ENCODE results near the gene GNG12.
A peak's percentile ranks its signal among the peaks of the same experiment; 100 is the strongest.

Gene GNG12

DNA sequence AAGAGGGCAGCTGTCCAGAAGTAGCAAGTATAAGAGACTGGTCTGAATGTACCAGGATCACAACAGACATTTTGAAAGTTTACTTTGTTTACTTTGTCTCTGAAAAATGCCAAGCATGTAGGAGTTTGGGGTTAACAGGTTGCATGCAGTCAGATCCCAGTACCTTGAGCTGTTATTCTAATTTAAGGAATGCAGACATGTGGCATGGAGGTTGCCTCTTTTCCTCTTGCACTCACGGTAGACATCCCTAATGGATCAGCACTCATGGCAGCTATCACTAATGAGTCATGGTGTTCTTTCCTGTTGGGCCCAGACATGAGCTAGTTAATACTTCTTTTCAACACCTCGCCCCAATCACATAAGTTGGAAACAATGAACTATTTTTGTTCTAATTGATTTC is 81.0 kb downstream of the GNG12 start:
- Histone ChIP-seq H3K27ac (no peak overlapping the region), H3K4me1 (peaks cover 29 to 39% (median 36%) of the 10 kb centered on the region in 10 experiments)

DNA sequence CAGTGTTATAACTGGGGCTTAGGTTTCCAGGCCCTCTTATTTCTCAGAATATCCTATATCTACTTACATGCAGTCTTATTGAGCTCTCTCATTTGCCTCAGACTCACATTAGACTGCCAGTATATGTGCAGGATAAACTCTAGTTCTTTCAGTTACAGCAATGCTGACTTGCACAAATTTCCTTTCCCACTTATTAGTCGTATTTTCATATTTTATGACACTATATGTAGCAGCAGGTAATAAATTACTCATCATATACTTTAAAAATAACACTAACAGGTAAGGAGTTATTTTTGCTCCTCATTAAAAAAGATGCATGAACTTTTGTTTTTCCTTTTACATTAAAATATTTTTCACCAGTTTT is 82.6 kb downstream of the GNG12 start:
- peak overlapping the region in 10 of 11 experiments; percentile 32 to 66 (median 54); a peak in 11 of 22 replicates for H3K4me2 ChIP-seq
- no peak overlapping the region for H3K4me3 ChIP-seq
- no peak overlapping the region for H3K9ac ChIP-seq
- no peaks in the 10 kb centered on the region for H3K9me3 ChIP-seq (replicated peaks in 1 of 11)
- peaks cover 30 to 46% (median 38%) of the 10 kb centered on the region in 10 experiments for H3K4me1 ChIP-seq
- H3K27ac ChIP-seq, result no peak overlapping the region
- no peaks in the 10 kb centered on the region for H3K36me3 ChIP-seq
- no peaks in the 10 kb centered on the region for H3K27me3 ChIP-seq
- H4K20me1 ChIP-seq, result no peaks in the 10 kb centered on the region; a peak in 1 of 22 replicates
- TF ChIP-seq Cebpa-rat (IDR thresholded peaks at IDR 0.05), result no peak

More for the DNA sequence above, 81.0 kb downstream of the GNG12 start:
- no peaks in the 10 kb centered on the region; a peak in 1 of 22 replicates for H4K20me1 ChIP-seq
- no peak overlapping the region for H3K4me2 ChIP-seq
- TF ChIP-seq Cebpa-rat (IDR thresholded peaks at IDR 0.05), result no peak
- no peak overlapping the region for H3K9ac ChIP-seq
- H3K4me3 ChIP-seq, result no peak overlapping the region
- no peaks in the 10 kb centered on the region for H3K36me3 ChIP-seq
- no peaks in the 10 kb centered on the region for H3K9me3 ChIP-seq (replicated peaks in 1 of 11)
- no peaks in the 10 kb centered on the region for H3K27me3 ChIP-seq

DNA sequence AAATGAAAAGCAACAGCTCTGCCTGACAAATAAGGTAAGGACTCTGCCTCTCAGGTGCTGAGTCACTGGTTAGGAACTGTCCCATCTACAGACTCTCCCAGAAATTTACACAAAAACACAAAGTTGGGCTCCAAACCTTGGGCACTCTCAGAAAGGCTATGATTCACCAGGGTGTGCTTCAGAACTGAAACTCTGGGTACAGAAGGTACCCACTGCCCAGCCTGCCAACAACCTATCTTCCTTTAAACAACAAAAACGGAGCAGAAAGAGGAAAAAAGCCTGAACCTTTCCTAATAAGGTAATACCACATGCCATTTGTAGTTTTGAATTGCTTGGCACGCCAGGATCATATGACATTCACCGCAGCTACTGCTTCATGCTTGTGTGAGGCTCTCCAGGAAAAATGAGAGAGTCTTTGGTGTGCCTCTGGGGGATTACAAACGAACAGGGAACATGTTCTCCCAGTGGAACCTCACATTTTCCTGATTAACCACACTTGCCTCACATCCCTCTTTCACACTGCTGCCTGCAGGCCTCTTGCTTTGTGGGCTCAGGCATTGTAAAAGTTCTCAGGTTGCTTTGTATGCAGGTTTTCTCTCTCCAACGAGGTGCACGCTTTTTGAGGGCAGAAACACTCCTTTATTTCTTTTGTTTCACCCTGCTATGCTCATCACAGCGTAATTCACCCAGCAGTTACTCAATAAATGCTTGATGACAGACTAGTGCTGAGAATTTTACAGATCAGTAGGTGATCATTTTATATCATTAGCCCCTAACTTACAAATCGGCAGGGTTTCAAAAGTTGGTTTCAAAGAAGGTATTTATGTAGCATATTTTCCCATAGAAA is 83.2 kb downstream of the GNG12 start:
- Histone ChIP-seq H3K36me3 (no peaks in the 10 kb centered on the region), H3K27ac (no peak overlapping the region), H3K9me3 (replicated peaks in 1 of 11) (no peaks in the 10 kb centered on the region), H3K9ac (no peak overlapping the region), H3K27me3 (no peaks in the 10 kb centered on the region), H3K4me3 (no peak overlapping the region), H3K4me2 (peak overlapping the region; percentile 32 to 66 (median 53)), H4K20me1 (no peaks in the 10 kb centered on the region; a peak in 1 of 22 replicates), H3K4me1 (peaks cover 30 to 44% (median 38%) of the 10 kb centered on the region in 10 experiments)
- no peak for TF ChIP-seq Cebpa-rat (IDR thresholded peaks at IDR 0.05)

DNA sequence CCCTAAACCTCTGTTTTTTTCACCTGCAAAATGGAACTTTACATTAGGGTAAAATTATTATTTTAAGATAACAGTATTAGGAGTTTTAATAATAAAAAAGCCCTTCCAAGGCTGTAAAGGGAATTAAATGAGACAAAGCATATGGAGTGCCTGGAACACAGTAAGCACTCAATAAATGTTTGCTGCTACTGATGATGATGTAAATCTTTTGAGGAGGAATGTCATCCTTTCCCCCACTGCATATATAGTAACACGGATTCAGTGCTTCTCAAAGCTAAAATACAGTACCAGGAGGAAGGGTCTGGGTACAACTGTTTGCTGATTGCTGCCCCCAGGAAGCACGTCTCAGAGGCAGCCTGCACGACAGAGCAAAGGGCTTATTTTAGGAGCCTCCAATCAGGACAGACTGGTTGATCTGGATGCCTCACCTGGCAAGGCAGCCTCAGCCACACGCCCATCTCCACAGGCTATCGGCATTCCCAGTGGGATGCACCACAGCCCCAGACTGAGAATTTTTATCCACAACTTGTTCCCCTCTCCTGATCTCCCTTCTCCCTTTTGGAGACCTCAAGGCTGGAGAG is 83.9 kb downstream of the GNG12 start:
- H3K4me3 ChIP-seq, result no peak overlapping the region
- peaks cover 23 to 36% (median 33%) of the 10 kb centered on the region in 10 experiments for H3K4me1 ChIP-seq
- no peak overlapping the region for H3K9ac ChIP-seq
- H4K20me1 ChIP-seq, result no peaks in the 10 kb centered on the region; a peak in 1 of 22 replicates
- H3K27ac ChIP-seq, result no peak overlapping the region
- H3K9me3 ChIP-seq (replicated peaks in 1 of 11), result no peaks in the 10 kb centered on the region
- no peaks in the 10 kb centered on the region for H3K36me3 ChIP-seq
- peak overlapping the region; percentile 32 to 66 (median 53) for H3K4me2 ChIP-seq
- no peaks in the 10 kb centered on the region for H3K27me3 ChIP-seq
- no peak for TF ChIP-seq Cebpa-rat (IDR thresholded peaks at IDR 0.05)

DNA sequence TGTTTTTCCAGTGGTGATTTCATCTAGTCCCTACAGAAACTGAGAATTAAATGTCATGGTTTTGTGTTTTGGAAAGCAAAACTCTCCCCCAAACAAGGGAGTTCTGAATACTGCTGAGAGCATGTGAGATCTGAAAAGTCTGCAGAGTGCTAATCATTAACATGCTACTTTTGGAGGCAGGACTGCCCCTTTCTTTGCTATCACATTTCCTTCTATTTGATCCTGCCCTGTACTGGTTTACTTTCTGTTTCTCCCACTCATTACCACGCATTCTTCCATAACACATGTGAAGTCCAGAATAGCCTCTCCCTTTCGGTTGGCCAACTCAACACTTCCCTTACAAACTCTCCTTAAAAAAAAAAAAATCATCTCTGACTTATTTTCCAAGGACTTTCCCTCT is 84.6 kb downstream of the GNG12 start:
- no peak for TF ChIP-seq Cebpa-rat (IDR thresholded peaks at IDR 0.05)
- Histone ChIP-seq H3K9me3 (replicated peaks in 1 of 11) (no peaks in the 10 kb centered on the region), H3K27me3 (no peaks in the 10 kb centered on the region), H3K4me3 (no peak overlapping the region), H4K20me1 (no peaks in the 10 kb centered on the region; a peak in 1 of 22 replicates), H3K9ac (no peak overlapping the region), H3K4me2 (peak overlapping the region; percentile 10 to 56 (median 38); a peak in 19 of 22 replicates), H3K27ac (no peak overlapping the region), H3K4me1 (peaks cover 21 to 34% (median 29%) of the 10 kb centered on the region in 10 experiments), H3K36me3 (no peaks in the 10 kb centered on the region)

DNA sequence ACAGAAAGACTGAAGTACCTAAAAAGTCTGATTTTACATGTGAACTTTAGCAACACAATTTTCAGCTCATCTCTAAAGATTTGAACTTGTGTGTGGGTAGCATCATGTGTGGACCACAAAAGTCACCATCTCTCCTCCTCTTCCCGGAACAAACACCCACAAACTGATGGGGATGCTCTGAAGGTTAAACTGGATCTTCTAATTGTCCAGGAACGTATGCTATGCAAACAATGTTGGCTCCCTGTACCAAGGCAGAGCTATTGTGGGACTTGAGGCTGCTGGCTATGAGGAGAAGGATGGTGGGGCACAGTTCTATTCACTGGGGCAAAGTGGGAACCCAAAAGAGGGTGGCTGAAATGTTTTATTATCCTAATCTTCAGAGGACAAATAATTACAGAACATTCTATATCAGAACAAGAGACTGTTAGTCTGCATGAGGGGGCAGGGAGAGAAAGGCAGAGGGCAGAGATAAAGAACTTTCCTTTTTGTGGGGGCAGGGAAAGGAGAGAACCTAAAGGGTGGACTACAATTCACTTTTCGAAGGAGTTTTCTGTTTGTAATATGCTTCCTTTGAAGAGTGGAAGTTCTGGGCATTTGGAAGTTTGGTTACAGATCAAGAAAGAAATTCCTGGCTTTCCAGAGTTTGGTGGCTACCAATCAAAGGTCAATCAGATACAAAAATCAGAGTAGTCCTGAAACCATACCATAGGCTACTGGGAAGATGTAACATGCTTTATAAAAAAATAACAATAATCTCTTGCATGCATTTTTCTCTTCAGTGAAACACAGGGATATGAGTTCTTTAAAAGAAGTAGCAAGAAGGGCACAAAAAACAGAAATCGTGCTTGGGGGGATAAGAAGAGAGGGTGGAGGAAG is 85.4 kb downstream of the GNG12 start:
- Histone ChIP-seq H4K20me1 (no peaks in the 10 kb centered on the region; a peak in 1 of 22 replicates), H3K4me3 (no peak overlapping the region), H3K36me3 (no peaks in the 10 kb centered on the region), H3K9ac (no peak overlapping the region), H3K4me2 (peak overlapping the region; percentile 10 to 56 (median 38); a peak in 15 of 22 replicates), H3K27me3 (no peaks in the 10 kb centered on the region), H3K9me3 (replicated peaks in 1 of 11) (no peaks in the 10 kb centered on the region), H3K27ac (no peak overlapping the region), H3K4me1 (peaks cover 21 to 34% (median 29%) of the 10 kb centered on the region in 10 experiments)
- no peak for TF ChIP-seq Cebpa-rat (IDR thresholded peaks at IDR 0.05)

DNA sequence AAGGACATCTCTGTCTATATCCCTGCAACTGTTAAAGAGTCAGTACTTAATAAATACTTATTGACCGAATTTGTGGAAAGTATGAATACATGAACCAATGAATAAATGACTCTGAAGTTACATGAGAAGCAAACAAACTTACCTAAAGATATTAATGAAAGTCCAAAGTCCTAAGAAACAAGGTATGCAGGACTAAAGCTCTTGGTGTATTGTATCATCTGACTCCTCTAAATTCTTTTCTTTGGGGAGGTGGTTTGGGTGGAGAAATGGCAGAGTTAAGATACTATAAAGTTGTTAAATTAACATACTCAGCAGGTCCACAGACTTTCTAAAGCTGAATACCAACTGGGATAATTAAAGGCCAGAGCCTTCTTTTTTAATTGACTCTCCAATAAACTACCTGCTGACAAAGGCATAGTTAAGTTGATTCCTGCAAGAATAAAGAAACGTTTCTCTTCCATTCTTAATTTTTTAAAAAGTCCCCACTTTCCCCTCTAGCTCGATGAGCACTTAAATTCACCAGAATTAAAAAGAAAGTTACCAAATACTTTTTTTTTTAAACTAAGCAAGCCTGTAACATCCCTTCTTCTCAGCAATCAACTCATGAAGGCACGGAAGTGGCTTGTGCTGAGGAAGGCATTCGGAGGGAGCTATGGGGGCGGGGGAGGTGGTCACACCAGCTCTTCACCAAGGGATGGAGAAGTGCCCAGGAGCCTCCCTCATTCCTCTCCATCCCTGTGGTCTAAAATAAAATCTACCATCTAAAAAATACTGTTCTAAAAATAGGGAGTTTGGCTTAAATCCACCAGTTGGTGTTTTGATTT is 87.2 kb downstream of the GNG12 start:
- H3K36me3 ChIP-seq, result no peaks in the 10 kb centered on the region
- peaks cover 24 to 35% (median 31%) of the 10 kb centered on the region in 10 experiments for H3K4me1 ChIP-seq
- TF ChIP-seq Cebpa-rat (IDR thresholded peaks at IDR 0.05), result no peak
- H3K9ac ChIP-seq, result no peak overlapping the region
- peak overlapping the region in 4 of 11 experiments; percentile 8 to 40 (median 24); a peak in 5 of 22 replicates for H3K4me2 ChIP-seq
- H3K4me3 ChIP-seq, result no peak overlapping the region
- no peak overlapping the region for H3K27ac ChIP-seq
- no peaks in the 10 kb centered on the region for H3K9me3 ChIP-seq (replicated peaks in 1 of 11)
- no peaks in the 10 kb centered on the region for H3K27me3 ChIP-seq
- H4K20me1 ChIP-seq, result no peaks in the 10 kb centered on the region; a peak in 1 of 22 replicates

DNA sequence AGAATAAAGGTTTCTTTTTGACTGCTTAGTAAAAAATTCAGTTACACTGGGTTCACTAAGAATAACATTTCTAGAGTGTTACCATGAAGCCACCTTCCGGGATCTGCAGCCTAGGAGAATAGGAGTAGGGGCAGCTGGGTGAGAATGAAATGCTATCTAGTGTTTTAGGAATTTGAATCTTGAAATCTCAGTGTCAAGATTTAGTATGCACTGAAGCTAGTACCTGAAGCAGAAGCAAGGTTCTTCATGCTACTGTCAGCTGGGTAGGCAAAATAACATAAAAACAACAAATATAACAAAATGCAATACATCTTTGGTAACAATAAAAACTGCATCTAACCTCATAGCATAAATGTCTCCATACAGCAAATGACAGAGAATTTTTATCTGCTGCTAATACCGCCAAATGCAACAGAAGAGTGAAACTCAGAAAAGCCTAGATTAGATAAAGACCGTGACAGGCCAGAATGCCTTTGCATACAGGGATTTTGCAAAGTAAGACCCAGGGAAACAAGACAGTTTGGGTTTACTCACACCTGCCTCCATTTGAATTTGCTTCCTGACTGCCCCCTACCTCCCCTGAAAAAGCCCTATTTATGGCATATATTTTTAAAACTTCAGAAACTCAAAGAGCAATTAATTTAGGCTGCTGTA is 90.1 kb downstream of the GNG12 start:
- H4K20me1 ChIP-seq, result no peaks in the 10 kb centered on the region
- no peaks in the 10 kb centered on the region for H3K27me3 ChIP-seq
- no peak overlapping the region for H3K4me3 ChIP-seq
- H3K27ac ChIP-seq, result no peak overlapping the region
- H3K9ac ChIP-seq, result no peak overlapping the region
- no peak overlapping the region for H3K4me2 ChIP-seq
- H3K9me3 ChIP-seq (replicated peaks in 1 of 11), result no peaks in the 10 kb centered on the region
- H3K36me3 ChIP-seq, result no peaks in the 10 kb centered on the region; a peak in 1 of 22 replicates
- peaks cover under 1 to 14% (median 8%) of the 10 kb centered on the region in 10 experiments; a peak in 15 of 20 replicates for H3K4me1 ChIP-seq
- no peak for TF ChIP-seq Cebpa-rat (IDR thresholded peaks at IDR 0.05)
